Natural killer cell (primary cell): Measurements from ENCODE around the gene OSTM1. TPM values are rescaled to one million over a fixed set of nuclear protein-coding genes. Genes with fewer than 3 reads are reported as not detected.

ENCODE experiments used
- ATAC-seq, 3 donors: fragments of 150-1000 bp in 2 of 3; fragments of 200-7000 bp in 1 of 3; cut with Tn5 transposase; 1 replicate in 1 of 3; 2 replicates in 2 of 3; pipeline ENCODE4 v1.10.0; 2021; ENCODE audit warnings: mild to moderate bottlenecking in 2 of 3, moderate library complexity in 2 of 3
- DNase-seq, 2 donors: peaks; one replicate each; pipeline versions ENCODE4 v3.0.0 to v3.0.0-alpha.2; 2013 to 2021; ENCODE audit warnings: mixed read lengths in 1 of 2
- H3K27ac ChIP-seq: one replicate; pipeline ENCODE4 v1.5.1; 2013; ENCODE audit warnings: mild to moderate bottlenecking, low read length
- H3K27me3 ChIP-seq: one replicate; pipeline ENCODE4 v1.6.1; 2013; ENCODE audit warnings: low read length; ENCODE audit not compliant: control insufficient read depth, insufficient read depth
- H3K36me3 ChIP-seq: one replicate; pipeline ENCODE4 v1.6.1; 2013; ENCODE audit warnings: low read length; ENCODE audit not compliant: control insufficient read depth, insufficient read depth
- H3K4me1 ChIP-seq: one replicate; pipeline ENCODE4 v1.6.1; 2013; ENCODE audit warnings: low read length; ENCODE audit not compliant: control insufficient read depth, insufficient read depth
- H3K4me3 ChIP-seq: one replicate; pipeline ENCODE4 v1.5.1; 2013; ENCODE audit warnings: low read length
- H3K9me3 ChIP-seq: one replicate; pipeline ENCODE4 v1.6.1; 2013; ENCODE audit warnings: low read length; ENCODE audit not compliant: control insufficient read depth, insufficient read depth
- H3K27ac Mint-ChIP-seq, 2 donors: one replicate each; pipeline ENCODE4 v1.8.0; 2022; ENCODE audit warnings: mild to moderate bottlenecking in 2 of 2, mixed read lengths in 2 of 2, moderate library complexity in 1 of 2
- H3K27me3 Mint-ChIP-seq, 2 donors: one replicate each; pipeline ENCODE4 v1.8.0; 2022; ENCODE audit warnings: low read depth in 2 of 2, mixed read lengths in 2 of 2
- H3K36me3 Mint-ChIP-seq: one replicate; pipeline ENCODE4 v1.8.0; 2022; ENCODE audit warnings: mixed read lengths
- H3K4me1 Mint-ChIP-seq, 2 donors: one replicate each; pipeline ENCODE4 v1.8.0; 2022; ENCODE audit warnings: mixed read lengths in 2 of 2
- H3K4me3 Mint-ChIP-seq: one replicate; pipeline ENCODE4 v1.8.0; 2022; ENCODE audit warnings: mild to moderate bottlenecking, moderate library complexity, mixed read lengths
- H3K9me3 Mint-ChIP-seq, 2 donors: one replicate each; pipeline ENCODE4 v1.8.0; 2022; ENCODE audit warnings: mixed read lengths in 2 of 2
- CTCF ChIP-seq: fragments of 200-600 bp; IDR thresholded peaks from one replicate; pipeline ENCODE4 v1.8.0; 2022; ENCODE audit warnings: antibody characterized with exemption
- WGBS: methylation state at CpG from one replicate; pipeline ENCODE4 v1.1.7; 2013; ENCODE audit warnings: missing lambda C conversion rate; ENCODE audit not compliant: insufficient coverage; 5-methylcytosine and 5-hydroxymethylcytosine counted together
- intact Hi-C: fragments of 100-400 bp; cut with micrococcal nuclease; formaldehyde crosslinking; loops from one replicate; pipeline ENCODE4 v1.14.2; 2022
- total RNA-seq, 4 donors: library from RNA; stranded (reverse); fragments of 120-200 nt in 1 of 4; gene quantifications; one replicate each; pipeline versions ENCODE4 v1.2.3 to v1.2.4, GENCODE V29; 2013 to 2022

The OSTM1 gene
- total RNA-seq, 3 donors from 2014 or later (not counting 1 experiment from before 2014, with no cell fraction given), result 39.2 to 56.9 (median 49.1) TPM

GRCh38 chr6:108100003-108100402 lies 25.5 kb upstream of the OSTM1 start:
- no peak overlapping the region for H3K27ac Mint-ChIP-seq
- intact Hi-C loops, result no loop called here
- no peak for TF ChIP-seq CTCF

GRCh38 chr6:108097882-108098281 lies 23.3 kb upstream of the OSTM1 start:
- H3K36me3 ChIP-seq, result no peaks in the 10 kb centered on the region
- WGBS, result 87% methylated on average over 1 of the region's 1 CpG
- no peak overlapping the region for H3K27ac Mint-ChIP-seq
- no peaks in the 10 kb centered on the region for H3K9me3 Mint-ChIP-seq
- no peaks in the 10 kb centered on the region for H3K4me1 ChIP-seq
- ATAC-seq (no peak), DNase-seq (no peak)
- H3K4me3 ChIP-seq, result no peak overlapping the region
- no peaks in the 10 kb centered on the region for H3K4me1 Mint-ChIP-seq
- no peaks in the 10 kb centered on the region for H3K9me3 ChIP-seq
- H3K27me3 ChIP-seq, result peaks cover 8% of the 10 kb centered on the region
- no peak overlapping the region for H3K4me3 Mint-ChIP-seq
- intact Hi-C loops, result no loop called here
- H3K36me3 Mint-ChIP-seq, result no peaks in the 10 kb centered on the region
- no peak overlapping the region for H3K27ac ChIP-seq
- H3K27me3 Mint-ChIP-seq, result peaks cover 26 to 32% of the 10 kb centered on the region in 2 donors
- TF ChIP-seq CTCF, result no peak

More at GRCh38 chr6:108100003-108100402, 25.5 kb upstream of the OSTM1 start:
- Histone ChIP-seq H3K4me1 (no peaks in the 10 kb centered on the region), H3K27me3 (peaks cover 4% of the 10 kb centered on the region), H3K36me3 (no peaks in the 10 kb centered on the region), H3K4me3 (no peak overlapping the region), H3K27ac (no peak overlapping the region), H3K9me3 (no peaks in the 10 kb centered on the region)
- no peaks in the 10 kb centered on the region for H3K9me3 Mint-ChIP-seq
- WGBS, result 76% methylated on average over 2 of the region's 2 CpGs
- H3K27me3 Mint-ChIP-seq, result peaks cover 23 to 33% of the 10 kb centered on the region in 2 donors
- ATAC-seq (no peak), DNase-seq (no peak)
- H3K36me3 Mint-ChIP-seq, result no peaks in the 10 kb centered on the region
- no peaks in the 10 kb centered on the region for H3K4me1 Mint-ChIP-seq
- H3K4me3 Mint-ChIP-seq, result no peak overlapping the region

- H3K27me3 ChIP-seq, result peaks cover 6% of the 10 kb centered on the region
- Mint-ChIP-seq H3K27me3 (peaks cover 30 to 33% of the 10 kb centered on the region in 2 donors), H3K4me1 (no peaks in the 10 kb centered on the region), H3K9me3 (no peaks in the 10 kb centered on the region), H3K4me3 (no peak overlapping the region), H3K36me3 (no peaks in the 10 kb centered on the region), H3K27ac (no peak overlapping the region)
- no peak for ATAC-seq
- no peaks in the 10 kb centered on the region for H3K9me3 ChIP-seq
- 90% methylated on average over 2 of the region's 4 CpGs for WGBS
- H3K4me1 ChIP-seq, result no peaks in the 10 kb centered on the region
- DNase-seq, result no peak
- H3K36me3 ChIP-seq, result no peaks in the 10 kb centered on the region
- TF ChIP-seq CTCF, result no peak
- no peak overlapping the region for H3K4me3 ChIP-seq
- H3K27ac ChIP-seq, result no peak overlapping the region
- intact Hi-C loops, result no loop called here
These were observed 19.3 kb upstream of the OSTM1 start for GRCh38 chr6:108093781-108094300.

- Mint-ChIP-seq H3K4me3 (no peak overlapping the region), H3K9me3 (no peaks in the 10 kb centered on the region), H3K4me1 (no peaks in the 10 kb centered on the region), H3K27me3 (peaks cover 18 to 21% of the 10 kb centered on the region in 2 donors), H3K36me3 (no peaks in the 10 kb centered on the region), H3K27ac (no peak overlapping the region)
- TF ChIP-seq CTCF, result no peak
- Histone ChIP-seq H3K9me3 (no peaks in the 10 kb centered on the region), H3K4me3 (no peak overlapping the region), H3K27ac (no peak overlapping the region), H3K36me3 (no peaks in the 10 kb centered on the region), H3K27me3 (peaks cover 12% of the 10 kb centered on the region), H3K4me1 (no peaks in the 10 kb centered on the region)
- ATAC-seq (no peak), DNase-seq (no peak)
- intact Hi-C loops, result no loop called here
These were observed 16.7 kb upstream of the OSTM1 start for GRCh38 chr6:108091288-108091687.
